Measurements from ENCODE around the gene CTNNA2. TPM values are rescaled to one million over a fixed set of nuclear protein-coding genes. Genes with fewer than 3 reads are reported as not detected.

The CTNNA2 gene
- total RNA-seq, 1 donor from 2014 or later = 43.5 TPM

DNA sequence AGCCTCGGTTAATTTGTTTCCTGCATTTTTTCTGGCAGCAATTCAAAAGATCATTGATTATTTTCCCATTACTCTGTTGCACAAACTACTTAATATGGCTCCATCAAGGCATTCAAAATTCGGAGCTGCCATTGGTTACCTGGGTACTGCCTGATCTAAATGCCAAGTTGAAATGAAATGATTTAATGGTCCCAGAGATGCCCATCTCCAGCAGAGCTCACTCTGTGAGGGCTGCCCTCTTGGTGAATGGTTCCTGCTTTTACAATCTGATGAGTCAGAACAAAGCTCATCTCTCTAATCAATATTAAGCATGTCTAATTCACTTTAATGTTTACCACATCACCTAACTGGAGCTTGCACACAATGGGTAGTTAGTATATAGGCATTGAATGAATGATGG lies 126.1 kb downstream of the CTNNA2 start:
- no peak overlapping the region for H3K9ac ChIP-seq
- no peak overlapping the region for H3K27ac Mint-ChIP-seq
- H3K36me3 ChIP-seq = no peaks in the 10 kb centered on the region
- peaks cover 12% of the 10 kb centered on the region for H3K36me3 Mint-ChIP-seq
- H3K27ac ChIP-seq = no peak overlapping the region
- H3K9me3 Mint-ChIP-seq = peaks cover 6% of the 10 kb centered on the region
- no peak overlapping the region for H3K4me3 Mint-ChIP-seq
- H3K4me3 ChIP-seq = no peak overlapping the region
- H3K4me1 ChIP-seq = peaks cover 26% of the 10 kb centered on the region
- no peak for DNase-seq (ENCODE audit: low spot score)
- H3F3A ChIP-seq (ENCODE audit: low read depth) = no peaks in the 10 kb centered on the region
- no peaks in the 10 kb centered on the region for H3K27me3 ChIP-seq
- H3K4me1 Mint-ChIP-seq = peaks cover 15% of the 10 kb centered on the region
- H4K20me1 ChIP-seq (ENCODE audit: low read depth) = no peaks in the 10 kb centered on the region
- H3K27me3 Mint-ChIP-seq (ENCODE audit: insufficient read depth, low read depth) = no peaks in the 10 kb centered on the region
- no peak overlapping the region for H2AFZ ChIP-seq (replicated peaks)
- H3K4me2 ChIP-seq = no peak overlapping the region
- H3K9me3 ChIP-seq (ENCODE audit: low read depth) = no peaks in the 10 kb centered on the region
- no peaks in the 10 kb centered on the region for H3K79me2 ChIP-seq (ENCODE audit: low read depth)
- no peak for TF ChIP-seq EZH2phosphoT487 (IDR thresholded peaks at IDR 0.05)
- no peak for TF ChIP-seq CTCF (IDR thresholded peaks at IDR 0.05)
- no peak for TF ChIP-seq EZH2 (IDR thresholded peaks at IDR 0.05)

GRCh38 chr2:79640001-79640400 lies 127.2 kb downstream of the CTNNA2 start:
- Histone ChIP-seq H3K36me3 (no peaks in the 10 kb centered on the region), H3F3A (ENCODE audit: low read depth) (no peaks in the 10 kb centered on the region), H3K4me2 (peak overlapping the region; percentile 14), H3K27ac (peak overlapping the region; percentile 6), H3K9ac (no peak overlapping the region), H3K79me2 (ENCODE audit: low read depth) (no peaks in the 10 kb centered on the region), H3K27me3 (no peaks in the 10 kb centered on the region), H4K20me1 (ENCODE audit: low read depth) (no peaks in the 10 kb centered on the region), H2AFZ (replicated peaks) (no peak overlapping the region), H3K9me3 (ENCODE audit: low read depth) (no peaks in the 10 kb centered on the region), H3K4me3 (no peak overlapping the region), H3K4me1 (peaks cover 26% of the 10 kb centered on the region)
- no peak overlapping the region for H3K4me3 Mint-ChIP-seq
- peak; percentile 30 for DNase-seq (ENCODE audit: low spot score)
- no peak overlapping the region for H3K27ac Mint-ChIP-seq
- no peaks in the 10 kb centered on the region for H3K27me3 Mint-ChIP-seq (ENCODE audit: insufficient read depth, low read depth)
- TF ChIP-seq EZH2 (IDR thresholded peaks at IDR 0.05) (no peak), EZH2phosphoT487 (IDR thresholded peaks at IDR 0.05) (no peak), CTCF (IDR thresholded peaks at IDR 0.05) (no peak)
- H3K4me1 Mint-ChIP-seq = peaks cover 15% of the 10 kb centered on the region
- peaks cover under 1% of the 10 kb centered on the region for H3K9me3 Mint-ChIP-seq
- peaks cover 2% of the 10 kb centered on the region for H3K36me3 Mint-ChIP-seq

DNA sequence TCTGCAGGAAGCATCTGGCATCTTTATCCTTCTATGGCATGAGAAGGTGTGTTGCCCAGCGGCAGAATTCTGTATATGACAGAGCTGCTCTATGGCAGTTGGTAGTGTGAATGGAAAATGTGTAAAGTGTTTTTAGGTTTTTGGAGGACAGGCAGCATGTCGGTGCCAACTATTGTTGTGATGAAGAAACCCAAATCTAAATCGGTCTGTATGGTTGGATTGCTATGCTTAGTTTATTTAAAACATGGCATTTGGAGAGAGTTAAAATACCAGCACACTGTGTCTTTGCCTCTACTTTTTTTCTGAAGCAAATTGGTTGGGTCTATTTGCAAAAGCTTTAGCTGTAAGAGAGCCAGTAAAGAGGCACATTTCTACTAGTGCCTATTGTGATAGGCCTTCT lies 136.7 kb downstream of the CTNNA2 start:
- no peaks in the 10 kb centered on the region for H3K79me2 ChIP-seq (ENCODE audit: low read depth)
- Mint-ChIP-seq H3K27ac (no peak overlapping the region), H3K36me3 (peaks cover 41% of the 10 kb centered on the region), H3K4me1 (peaks cover 5% of the 10 kb centered on the region), H3K9me3 (peaks cover 17% of the 10 kb centered on the region), H3K4me3 (no peak overlapping the region), H3K27me3 (ENCODE audit: insufficient read depth, low read depth) (no peaks in the 10 kb centered on the region)
- no peaks in the 10 kb centered on the region for H3K27me3 ChIP-seq
- no peak for TF ChIP-seq EZH2 (IDR thresholded peaks at IDR 0.05)
- TF ChIP-seq EZH2phosphoT487 (IDR thresholded peaks at IDR 0.05) = no peak
- TF ChIP-seq CTCF (IDR thresholded peaks at IDR 0.05) = no peak
- no peak for DNase-seq (ENCODE audit: low spot score)
- no peaks in the 10 kb centered on the region for H3F3A ChIP-seq (ENCODE audit: low read depth)
- no peak overlapping the region for H3K9ac ChIP-seq
- H4K20me1 ChIP-seq (ENCODE audit: low read depth) = no peaks in the 10 kb centered on the region
- no peak overlapping the region for H3K4me2 ChIP-seq
- no peaks in the 10 kb centered on the region for H3K9me3 ChIP-seq (ENCODE audit: low read depth)
- H3K36me3 ChIP-seq = no peaks in the 10 kb centered on the region
- H2AFZ ChIP-seq (replicated peaks) = no peak overlapping the region
- H3K27ac ChIP-seq = no peak overlapping the region
- no peak overlapping the region for H3K4me3 ChIP-seq
- H3K4me1 ChIP-seq = no peaks in the 10 kb centered on the region

Measured in neural progenitor cell (in vitro differentiated cells).